Neuronal stem cell (in vitro differentiated cells): ENCODE measurements around the gene ALLC.

Experiments
- DNase-seq: peaks from one replicate; pipeline ENCODE4 v3.0.0-alpha.2; 2013; ENCODE audit warnings: low spot score
- H2AFZ ChIP-seq: one replicate; pipeline ENCODE4 v1.6.1; 2013; ENCODE audit warnings: mild to moderate bottlenecking, low read length, inconsistent platforms
- H2AK5ac ChIP-seq: 2 replicates; pipeline ENCODE4 v1.6.1; 2013; ENCODE audit warnings: low read depth, mild to moderate bottlenecking, inconsistent platforms, low read length, moderate library complexity, mixed read lengths
- H2BK120ac ChIP-seq: 2 replicates; pipeline ENCODE4 v1.6.1; 2013; ENCODE audit warnings: low read depth, mild to moderate bottlenecking, inconsistent platforms, low read length, moderate library complexity, mixed read lengths
- H2BK12ac ChIP-seq: one replicate; pipeline ENCODE4 v1.6.1; 2013; ENCODE audit warnings: low read length, inconsistent platforms
- H2BK15ac ChIP-seq: 2 replicates; pipeline ENCODE4 v1.6.1; 2013; ENCODE audit warnings: mild to moderate bottlenecking, low read length, inconsistent platforms, mixed read lengths
- H2BK5ac ChIP-seq: one replicate; pipeline ENCODE4 v1.6.1; 2013; ENCODE audit warnings: inconsistent platforms, mild to moderate bottlenecking, low read length, moderate library complexity
- H3K14ac ChIP-seq: one replicate; pipeline ENCODE4 v1.6.1; 2013; ENCODE audit warnings: low read length, inconsistent platforms
- H3K18ac ChIP-seq: 2 replicates; pipeline ENCODE4 v1.6.1; 2013; ENCODE audit warnings: low read length, inconsistent platforms
- H3K23ac ChIP-seq: 2 replicates; pipeline ENCODE4 v1.6.1; 2013; ENCODE audit warnings: low read depth, mild to moderate bottlenecking, mixed read lengths, low read length, inconsistent platforms; ENCODE audit not compliant: poor library complexity
- H3K27ac ChIP-seq: replicated peaks from 3 replicates; pipeline ENCODE4 v1.5.1; 2013; ENCODE audit warnings: low read length, inconsistent platforms
- H3K27me3 ChIP-seq, 3 experiments: 2 replicates each; pipeline ENCODE4 v1.6.1; 2013; ENCODE audit warnings: low read length in 3 of 3, mild to moderate bottlenecking in 2 of 3, inconsistent platforms in 1 of 3, low read depth in 1 of 3, mixed read lengths in 1 of 3, moderate library complexity in 1 of 3; ENCODE audit not compliant: control insufficient read depth in 3 of 3, insufficient read depth in 3 of 3
- H3K36me3 ChIP-seq, 2 donors: replicated peaks in 1 of 2; 2 replicates each; pipeline ENCODE4 v1.6.1; 2013; ENCODE audit warnings: low read length in 2 of 2; ENCODE audit not compliant: control insufficient read depth in 2 of 2, insufficient read depth in 2 of 2
- H3K4ac ChIP-seq: 2 replicates; pipeline ENCODE4 v1.6.1; 2013; ENCODE audit warnings: inconsistent platforms, mild to moderate bottlenecking, low read length, moderate library complexity
- H3K4me1 ChIP-seq, 2 donors: 1 replicate in 1 of 2; 2 replicates in 1 of 2; pipeline ENCODE4 v1.6.1; 2013; ENCODE audit warnings: low read length in 2 of 2, low read depth in 1 of 2; ENCODE audit not compliant: control insufficient read depth in 2 of 2, insufficient read depth in 1 of 2
- H3K4me2 ChIP-seq: one replicate; pipeline ENCODE4 v1.6.1; 2013; ENCODE audit warnings: mild to moderate bottlenecking, low read length, inconsistent platforms; ENCODE audit not compliant: insufficient read depth, poor library complexity, severe bottlenecking
- H3K4me3 ChIP-seq, 2 donors: 2 replicates each; pipeline ENCODE4 v1.5.1; 2013; ENCODE audit warnings: low read length in 2 of 2, mild to moderate bottlenecking in 2 of 2, inconsistent platforms in 1 of 2, moderate library complexity in 1 of 2
- H3K79me1 ChIP-seq: one replicate; pipeline ENCODE4 v1.6.1; 2013; ENCODE audit warnings: low read depth, mild to moderate bottlenecking, inconsistent platforms, low read length, moderate library complexity
- H3K9ac ChIP-seq: one replicate; pipeline ENCODE4 v1.6.1; 2013; ENCODE audit warnings: mild to moderate bottlenecking, low read depth, low read length, inconsistent platforms; ENCODE audit not compliant: poor library complexity
- H3K9me3 ChIP-seq, 2 donors: replicated peaks in 1 of 2; 2 replicates each; pipeline versions ENCODE3 to v1.6.1; 2013; ENCODE audit warnings: low read length in 2 of 2, mild to moderate bottlenecking in 2 of 2, inconsistent platforms in 1 of 2, low read depth in 1 of 2, mixed read lengths in 1 of 2, moderate library complexity in 1 of 2; ENCODE audit not compliant: control insufficient read depth in 2 of 2, insufficient read depth in 1 of 2
- H4K8ac ChIP-seq: one replicate; pipeline ENCODE4 v1.6.1; 2013; ENCODE audit warnings: low read depth, mild to moderate bottlenecking, inconsistent platforms, low read length, moderate library complexity
- H4K91ac ChIP-seq: one replicate; pipeline ENCODE4 v1.6.1; 2013; ENCODE audit warnings: low read length, low read depth, mild to moderate bottlenecking, inconsistent platforms; ENCODE audit not compliant: poor library complexity
- WGBS, 2 donors: extraction: QIAGEN DNeasy Blood & Tissue Kit; methylation state at CpG; one replicate each; pipeline ENCODE4 v1.1.7; 2013; ENCODE audit warnings: missing lambda C conversion rate in 2 of 2, mixed read lengths in 1 of 2; ENCODE audit not compliant: insufficient read length in 2 of 2, insufficient replicate concordance in 1 of 2; ENCODE audit errors: extremely low coverage in 2 of 2; 5-methylcytosine and 5-hydroxymethylcytosine counted together

The ALLC gene

DNA sequence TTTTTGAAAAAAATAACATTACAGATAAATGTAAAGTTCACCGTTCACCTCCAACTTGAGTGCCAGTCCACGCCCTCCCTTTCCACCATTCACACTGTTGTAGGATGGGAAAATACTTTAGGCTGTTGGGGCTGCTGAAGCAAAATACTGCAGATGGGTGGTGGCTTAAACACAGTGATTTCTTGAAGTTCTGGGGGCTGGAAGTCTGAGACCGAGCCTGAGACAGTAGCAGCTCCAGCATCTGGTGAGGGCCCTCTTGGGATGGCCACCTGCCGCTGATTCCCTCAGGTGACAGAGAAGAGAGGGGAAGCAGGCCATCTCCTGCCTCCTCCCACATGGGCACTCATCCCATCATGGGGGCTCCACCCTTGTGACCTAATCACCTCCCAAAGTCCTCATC, 17.7 kb downstream of the ALLC start:
- H3K23ac ChIP-seq: no peak overlapping the region
- H3K9me3 ChIP-seq: no peaks in the 10 kb centered on the region
- no peak overlapping the region for H2AFZ ChIP-seq
- H2BK5ac ChIP-seq: no peak overlapping the region
- DNase-seq: no peak
- H3K27ac ChIP-seq: no peak overlapping the region
- no peaks in the 10 kb centered on the region for H3K79me1 ChIP-seq
- H4K91ac ChIP-seq: no peak overlapping the region
- no peak overlapping the region for H3K4me3 ChIP-seq
- H2BK120ac ChIP-seq: no peak overlapping the region
- no peaks in the 10 kb centered on the region for H3K4me1 ChIP-seq
- no peak overlapping the region for H2AK5ac ChIP-seq
- H4K8ac ChIP-seq: no peak overlapping the region
- no peak overlapping the region for H2BK15ac ChIP-seq
- no peak overlapping the region for H2BK12ac ChIP-seq
- WGBS, 2 donors: no CpG with 5 or more reads among the region's 4 CpGs
- no peak overlapping the region for H3K4me2 ChIP-seq
- no peak overlapping the region for H3K18ac ChIP-seq
- H3K14ac ChIP-seq: no peak overlapping the region
- H3K9ac ChIP-seq: no peak overlapping the region
- H3K36me3 ChIP-seq: no peaks in the 10 kb centered on the region
- peaks cover 0 to 6% (median 0%) of the 10 kb centered on the region in 3 experiments for H3K27me3 ChIP-seq
- H3K4ac ChIP-seq: no peak overlapping the region

DNA sequence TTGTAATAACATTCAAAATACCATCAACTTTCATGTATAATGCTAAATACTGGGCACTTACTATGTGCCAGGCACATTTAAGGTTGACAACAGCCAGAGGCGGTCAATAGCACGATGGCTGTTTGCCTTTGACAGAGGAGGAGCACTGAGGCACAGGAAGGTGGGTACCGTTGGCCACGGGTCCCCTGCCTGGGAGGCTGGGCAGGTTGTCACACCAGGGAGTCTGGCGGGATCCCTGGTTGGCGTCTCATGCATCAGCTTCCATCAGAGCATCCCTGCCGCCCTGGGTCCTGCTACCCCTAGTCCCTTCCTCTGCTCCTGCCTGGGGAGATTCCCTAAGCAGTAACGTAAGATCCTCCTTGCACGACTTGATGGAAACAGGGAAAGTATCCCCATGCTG, 19.4 kb downstream of the ALLC start:
- H2BK120ac ChIP-seq: no peak overlapping the region
- H3K27ac ChIP-seq: no peak overlapping the region
- H3K14ac ChIP-seq: peak overlapping the region; percentile 90
- H2BK5ac ChIP-seq: no peak overlapping the region
- no peak overlapping the region for H2AK5ac ChIP-seq
- H4K91ac ChIP-seq: no peak overlapping the region
- H3K36me3 ChIP-seq: no peaks in the 10 kb centered on the region
- peaks cover 0 to 6% (median 0%) of the 10 kb centered on the region in 3 experiments for H3K27me3 ChIP-seq
- DNase-seq: no peak
- no peak overlapping the region for H3K4me3 ChIP-seq
- no peaks in the 10 kb centered on the region for H3K79me1 ChIP-seq
- no peaks in the 10 kb centered on the region for H3K9me3 ChIP-seq
- H3K4ac ChIP-seq: no peak overlapping the region
- WGBS, 2 donors: no CpG with 5 or more reads among the region's 9 CpGs
- no peak overlapping the region for H3K9ac ChIP-seq
- H3K4me1 ChIP-seq: no peaks in the 10 kb centered on the region
- no peak overlapping the region for H3K18ac ChIP-seq
- no peak overlapping the region for H2AFZ ChIP-seq
- no peak overlapping the region for H3K4me2 ChIP-seq
- no peak overlapping the region for H4K8ac ChIP-seq
- no peak overlapping the region for H3K23ac ChIP-seq
- H2BK12ac ChIP-seq: no peak overlapping the region
- no peak overlapping the region for H2BK15ac ChIP-seq

DNA sequence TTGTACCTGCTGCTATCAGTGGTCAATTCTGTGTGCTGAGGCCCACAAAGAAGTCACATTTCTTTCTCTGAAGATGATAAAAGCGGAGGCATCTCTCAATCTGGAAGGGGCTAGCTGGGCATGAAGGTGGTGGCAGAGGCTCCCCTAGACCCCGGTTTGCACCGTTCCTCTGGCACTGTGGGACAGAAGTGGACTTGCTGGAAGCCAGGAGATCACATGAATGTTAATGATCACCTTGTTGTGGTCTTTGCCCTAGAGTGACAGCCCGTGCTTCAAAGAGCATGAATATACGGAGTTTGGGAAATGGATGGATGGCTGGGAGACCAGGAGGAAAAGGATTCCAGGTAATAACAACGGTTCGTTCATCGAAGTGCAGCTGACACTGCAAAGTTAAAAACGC, 20.2 kb downstream of the ALLC start:
- Histone ChIP-seq H4K8ac (no peak overlapping the region), H2BK15ac (no peak overlapping the region), H3K18ac (no peak overlapping the region), H2AK5ac (no peak overlapping the region), H3K27me3 (peaks cover 0 to 6% (median 0%) of the 10 kb centered on the region in 3 experiments), H4K91ac (no peak overlapping the region), H3K23ac (no peak overlapping the region), H2AFZ (no peak overlapping the region), H3K4me2 (no peak overlapping the region), H3K79me1 (no peaks in the 10 kb centered on the region), H2BK5ac (no peak overlapping the region), H3K4me3 (no peak overlapping the region), H2BK12ac (no peak overlapping the region), H3K9me3 (no peaks in the 10 kb centered on the region), H2BK120ac (no peak overlapping the region), H3K4ac (no peak overlapping the region), H3K9ac (no peak overlapping the region), H3K27ac (no peak overlapping the region), H3K4me1 (no peaks in the 10 kb centered on the region), H3K14ac (no peak overlapping the region), H3K36me3 (no peaks in the 10 kb centered on the region)
- no peak for DNase-seq
- WGBS, 2 donors: no CpG with 5 or more reads among the region's 9 CpGs

DNA sequence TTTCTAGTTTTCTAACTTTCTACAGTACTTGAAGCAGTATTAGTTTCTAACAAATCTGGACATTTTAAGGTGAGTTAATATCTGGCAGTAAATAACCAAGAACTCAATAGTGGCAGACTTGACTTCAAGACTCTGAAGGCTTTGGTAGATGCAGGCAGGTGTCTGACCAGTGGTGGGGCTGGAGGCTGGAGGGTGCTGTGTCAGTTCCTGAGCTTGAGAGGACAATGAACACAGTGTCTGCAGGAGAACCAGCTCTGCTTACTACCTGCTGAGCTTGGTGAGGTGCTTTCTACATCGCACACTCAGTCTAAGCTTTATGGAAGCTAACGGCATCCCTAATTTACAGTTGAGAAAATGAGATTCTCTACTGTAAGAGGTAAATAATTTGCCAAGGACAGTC, 21.2 kb downstream of the ALLC start:
- H3K23ac ChIP-seq: no peak overlapping the region
- no peak overlapping the region for H3K14ac ChIP-seq
- no peak overlapping the region for H2AK5ac ChIP-seq
- no peak overlapping the region for H3K27ac ChIP-seq
- no peak overlapping the region for H2BK15ac ChIP-seq
- H3K18ac ChIP-seq: no peak overlapping the region
- H2BK5ac ChIP-seq: no peak overlapping the region
- no peak overlapping the region for H4K91ac ChIP-seq
- H3K4me3 ChIP-seq: no peak overlapping the region
- H3K27me3 ChIP-seq: peaks cover 0 to 6% (median 0%) of the 10 kb centered on the region in 3 experiments
- H3K36me3 ChIP-seq: no peaks in the 10 kb centered on the region
- DNase-seq: no peak
- no peak overlapping the region for H2AFZ ChIP-seq
- H3K9me3 ChIP-seq: no peaks in the 10 kb centered on the region
- H3K9ac ChIP-seq: no peak overlapping the region
- H3K4ac ChIP-seq: no peak overlapping the region
- no peak overlapping the region for H3K4me2 ChIP-seq
- WGBS, 2 donors: no CpG with 5 or more reads among the region's 2 CpGs
- no peaks in the 10 kb centered on the region for H3K79me1 ChIP-seq
- H2BK12ac ChIP-seq: no peak overlapping the region
- no peaks in the 10 kb centered on the region for H3K4me1 ChIP-seq
- H4K8ac ChIP-seq: no peak overlapping the region
- no peak overlapping the region for H2BK120ac ChIP-seq
